ENCODE results near the gene COX8A. TPM values are rescaled to one million over a fixed set of nuclear protein-coding genes. Genes with fewer than 3 reads are reported as not detected.
A peak's percentile ranks its signal among the peaks of the same experiment; 100 is the strongest.

Gene COX8A
- total and polyA plus RNA-seq, 9 of the 15 experiments (the other 6 are each of a cell fraction or from before 2014, with no cell fraction given), result 274 to 1,206 (median 526) TPM

- no peak for TF ChIP-seq HMG20A (CRISPR knock-in tag; conservative IDR thresholded peaks at IDR 0.05)
- no peak for TF ChIP-seq SMAD1 (IDR thresholded peaks at IDR 0.05; ENCODE audit: low read depth, low read length, partially characterized antibody)
- TF ChIP-seq ELK1 (CRISPR knock-in tag; IDR thresholded peaks at IDR 0.05), result no peak
- no peak for TF ChIP-seq ZHX1 (conservative IDR thresholded peaks at IDR 0.05; ENCODE audit: low read length)
- TF ChIP-seq ZNF347 (CRISPR knock-in tag; IDR thresholded peaks at IDR 0.05; ENCODE audit: low read depth), result no peak
- TF ChIP-seq RBM22 (IDR thresholded peaks at IDR 0.05; ENCODE audit: low read depth, low read length, poor library complexity, severe bottlenecking), result no peak
- no peak for TF ChIP-seq TSC22D4 (tag; IDR thresholded peaks at IDR 0.05)
- no peak for TF ChIP-seq SETDB1 (IDR thresholded peaks at IDR 0.05; ENCODE audit: low read length)
- TF ChIP-seq CEBPB (tag; IDR thresholded peaks at IDR 0.05), result no peak
- no peak for TF ChIP-seq XRCC3 (IDR thresholded peaks at IDR 0.05)
- peak; percentile 69; the same call in 1 of the 2 replicates for TF ChIP-seq RB1 (IDR thresholded peaks at IDR 0.05; ENCODE audit: low read depth)
- TF ChIP-seq CREB1 (IDR thresholded peaks at IDR 0.05), result no peak
- no peak for TF ChIP-seq CREB1 (CRISPR knock-in tag; IDR thresholded peaks at IDR 0.05)
- TF ChIP-seq TEAD1 (CRISPR knock-in tag; IDR thresholded peaks at IDR 0.05), result peak in 1 of 2 experiments; percentile 69; a peak in 1 of 4 replicates
- TF ChIP-seq HDAC8 (tag; IDR thresholded peaks at IDR 0.05), result no peak
- TF ChIP-seq CC2D1A (IDR thresholded peaks at IDR 0.05), result no peak
- no peak for TF ChIP-seq SMARCA5 (IDR thresholded peaks at IDR 0.05)
- no peak for TF ChIP-seq ZNF280A (IDR thresholded peaks at IDR 0.05; ENCODE audit: low read depth, partially characterized antibody)
- no peak for TF ChIP-seq TAF1 (IDR thresholded peaks at IDR 0.05; ENCODE audit: control insufficient read depth, extremely low read depth, insufficient read depth, low read length, severe bottlenecking)
- no peak for TF ChIP-seq CLOCK (CRISPR knock-in tag; IDR thresholded peaks at IDR 0.05; ENCODE audit: borderline replicate concordance)
- no peak for TF ChIP-seq IRF2 (CRISPR knock-in tag; IDR thresholded peaks at IDR 0.05)
Observed at GRCh38 chr11:63945477-63946163, 28.8 kb upstream of the COX8A start (continued).

Measured in K562 (cell line).